Measurements from ENCODE around the gene ARNT2. TPM values are rescaled to one million over a fixed set of nuclear protein-coding genes. Genes with fewer than 3 reads are reported as not detected.

Gene ARNT2
- total RNA-seq, 5 donors from 2014 or later (not counting 1 experiment from before 2014, with no cell fraction given): 0.18 TPM; not detected in 4

- ChIA-PET POLR2A (no interaction called here), CTCF (no interaction called here)
- Mint-ChIP-seq H3K27ac (no peak overlapping the region), H3K4me3 (no peak overlapping the region), H3K4me1 (no peaks in the 10 kb centered on the region), H3K36me3 (no peaks in the 10 kb centered on the region), H3K9me3 (no peaks in the 10 kb centered on the region), H3K27me3 (peaks cover 14 to 16% of the 10 kb centered on the region in 2 donors)
- WGBS (ENCODE audit: insufficient coverage): 94% methylated on average over 4 of the region's 4 CpGs
- Histone ChIP-seq H3K4me1 (ENCODE audit: control insufficient read depth in 1 of 2, extremely low read depth in 1 of 2, insufficient read depth in 2 of 2, low read length in 2 of 2) (no peaks in the 10 kb centered on the region), H3K27me3 (replicated peaks in 1 of 2; ENCODE audit: control insufficient read depth in 2 of 2, extremely low read depth in 1 of 2, insufficient read depth in 2 of 2, low read length in 1 of 2) (peaks cover 0 to 36% of the 10 kb centered on the region in 2 experiments), H3K4me3 (ENCODE audit: control insufficient read depth in 1 of 2, extremely low read depth in 1 of 2, low read length in 1 of 2) (no peak overlapping the region), H3K9me3 (no peaks in the 10 kb centered on the region), H3K27ac (ENCODE audit: low read length) (no peak overlapping the region), H3K36me3 (ENCODE audit: control insufficient read depth in 2 of 2, extremely low read depth in 1 of 2, insufficient read depth in 1 of 2, low read length in 1 of 2) (no peaks in the 10 kb centered on the region)
- ATAC-seq (replicated peaks in 1 of 4) (no peak), DNase-seq (no peak)
Measured at GRCh38 chr15:80444680-80445251, 40.6 kb downstream of the ARNT2 start.

DNA sequence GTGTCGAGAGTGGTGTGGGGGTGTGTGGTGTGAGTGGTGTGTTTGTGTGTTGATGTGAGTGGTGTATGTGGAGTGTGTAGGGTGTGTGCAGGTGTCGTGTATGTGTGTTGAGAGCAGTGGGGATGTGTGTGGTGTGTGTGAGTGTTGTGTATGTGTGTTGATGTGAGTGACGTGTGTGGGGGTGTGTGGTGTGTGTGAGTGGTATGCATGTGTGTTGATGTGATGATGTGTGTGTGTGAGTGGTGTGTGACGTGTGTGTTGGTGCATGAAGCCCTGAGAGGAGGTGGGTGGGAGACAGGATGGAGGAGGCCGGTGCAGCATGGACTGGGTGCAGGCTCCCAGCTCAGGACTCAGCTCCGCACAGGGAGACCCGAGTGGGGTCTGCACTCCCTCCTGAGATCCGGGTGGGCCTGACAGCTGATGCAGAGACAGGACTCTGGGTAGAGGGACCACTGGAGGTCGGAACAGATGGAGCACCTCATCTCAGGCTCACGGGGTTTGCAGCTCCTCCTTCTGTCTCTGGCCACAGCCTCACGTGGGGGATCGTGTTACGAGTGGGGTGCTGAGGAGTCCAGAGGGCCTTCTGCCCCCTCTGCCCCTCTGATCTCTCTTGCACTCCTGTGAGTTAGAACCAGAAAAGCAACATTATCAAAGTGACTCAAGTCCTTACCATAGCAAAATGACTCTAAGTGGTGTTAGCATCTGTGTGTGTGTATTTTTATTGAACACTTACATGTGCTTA lies 41.3 kb downstream of the ARNT2 start:
- no peaks in the 10 kb centered on the region for H3K9me3 Mint-ChIP-seq
- 92% methylated on average over 8 of the region's 13 CpGs for WGBS (ENCODE audit: insufficient coverage)
- no peaks in the 10 kb centered on the region for H3K4me1 Mint-ChIP-seq
- no peak overlapping the region for H3K4me3 Mint-ChIP-seq
- no peaks in the 10 kb centered on the region for H3K36me3 Mint-ChIP-seq
- H3K27ac Mint-ChIP-seq: no peak overlapping the region
- peaks cover 11 to 12% of the 10 kb centered on the region in 2 donors for H3K27me3 Mint-ChIP-seq
- ATAC-seq (replicated peaks in 1 of 4) (no peak), DNase-seq (no peak)
- no peaks in the 10 kb centered on the region for H3K4me1 ChIP-seq (ENCODE audit: control insufficient read depth in 1 of 2, extremely low read depth in 1 of 2, insufficient read depth in 2 of 2, low read length in 2 of 2)
- CTCF ChIA-PET: interaction anchor here in 1 of 2 donors (0.6 kb wide), 1 partner anchor 26 kb away, joined by 3 read pairs; no protein-coding TSS in a partner anchor
- POLR2A ChIA-PET: no interaction called here
- H3K9me3 ChIP-seq: no peaks in the 10 kb centered on the region
- no peaks in the 10 kb centered on the region for H3K36me3 ChIP-seq (ENCODE audit: control insufficient read depth in 2 of 2, extremely low read depth in 1 of 2, insufficient read depth in 1 of 2, low read length in 1 of 2)
- no peak overlapping the region for H3K27ac ChIP-seq (ENCODE audit: low read length)
- peaks cover 0 to 36% of the 10 kb centered on the region in 2 experiments for H3K27me3 ChIP-seq (replicated peaks in 1 of 2; ENCODE audit: control insufficient read depth in 2 of 2, extremely low read depth in 1 of 2, insufficient read depth in 2 of 2, low read length in 1 of 2)
- no peak overlapping the region for H3K4me3 ChIP-seq (ENCODE audit: control insufficient read depth in 1 of 2, extremely low read depth in 1 of 2, low read length in 1 of 2)

GRCh38 chr15:80447077-80447476 lies 42.9 kb downstream of the ARNT2 start:
- DNase-seq (no peak), ATAC-seq (replicated peaks in 1 of 4) (no peak)
- no peaks in the 10 kb centered on the region for H3K4me1 Mint-ChIP-seq
- no peaks in the 10 kb centered on the region for H3K4me1 ChIP-seq (ENCODE audit: control insufficient read depth in 1 of 2, extremely low read depth in 1 of 2, insufficient read depth in 2 of 2, low read length in 2 of 2)
- H3K27me3 Mint-ChIP-seq: peaks cover 1 to 5% of the 10 kb centered on the region in 2 donors
- no peaks in the 10 kb centered on the region for H3K36me3 Mint-ChIP-seq
- POLR2A ChIA-PET: no interaction called here
- H3K27me3 ChIP-seq (replicated peaks in 1 of 2; ENCODE audit: control insufficient read depth in 2 of 2, extremely low read depth in 1 of 2, insufficient read depth in 2 of 2, low read length in 1 of 2): peaks cover 0 to 38% of the 10 kb centered on the region in 2 experiments
- H3K27ac ChIP-seq (ENCODE audit: low read length): no peak overlapping the region
- CTCF ChIA-PET: no interaction called here
- no peak overlapping the region for H3K4me3 ChIP-seq (ENCODE audit: control insufficient read depth in 1 of 2, extremely low read depth in 1 of 2, low read length in 1 of 2)
- no peak overlapping the region for H3K27ac Mint-ChIP-seq
- no peaks in the 10 kb centered on the region for H3K9me3 ChIP-seq
- H3K36me3 ChIP-seq (ENCODE audit: control insufficient read depth in 2 of 2, extremely low read depth in 1 of 2, insufficient read depth in 1 of 2, low read length in 1 of 2): no peaks in the 10 kb centered on the region
- H3K4me3 Mint-ChIP-seq: no peak overlapping the region
- no peaks in the 10 kb centered on the region for H3K9me3 Mint-ChIP-seq

- Mint-ChIP-seq H3K36me3 (no peaks in the 10 kb centered on the region), H3K27ac (no peak overlapping the region), H3K9me3 (no peaks in the 10 kb centered on the region), H3K4me3 (no peak overlapping the region), H3K27me3 (peaks cover 3 to 4% of the 10 kb centered on the region in 2 donors), H3K4me1 (no peaks in the 10 kb centered on the region)
- Histone ChIP-seq H3K4me1 (ENCODE audit: control insufficient read depth in 1 of 2, extremely low read depth in 1 of 2, insufficient read depth in 2 of 2, low read length in 2 of 2) (no peaks in the 10 kb centered on the region), H3K36me3 (ENCODE audit: control insufficient read depth in 2 of 2, extremely low read depth in 1 of 2, insufficient read depth in 1 of 2, low read length in 1 of 2) (no peaks in the 10 kb centered on the region), H3K27ac (ENCODE audit: low read length) (no peak overlapping the region), H3K9me3 (no peaks in the 10 kb centered on the region), H3K4me3 (ENCODE audit: control insufficient read depth in 1 of 2, extremely low read depth in 1 of 2, low read length in 1 of 2) (no peak overlapping the region), H3K27me3 (replicated peaks in 1 of 2; ENCODE audit: control insufficient read depth in 2 of 2, extremely low read depth in 1 of 2, insufficient read depth in 2 of 2, low read length in 1 of 2) (peaks cover 0 to 26% of the 10 kb centered on the region in 2 experiments)
- CTCF ChIA-PET: interaction anchor here in 1 of 2 donors (1.2 kb wide), 1 partner anchor 20 kb away, joined by 4 read pairs; no protein-coding TSS in a partner anchor
- ATAC-seq (replicated peaks in 1 of 4) (no peak), DNase-seq (no peak)
- WGBS (ENCODE audit: insufficient coverage): 78% methylated on average over 3 of the region's 5 CpGs
- POLR2A ChIA-PET: no interaction called here
Measured at GRCh38 chr15:80449825-80450224, 45.6 kb downstream of the ARNT2 start.

DNA sequence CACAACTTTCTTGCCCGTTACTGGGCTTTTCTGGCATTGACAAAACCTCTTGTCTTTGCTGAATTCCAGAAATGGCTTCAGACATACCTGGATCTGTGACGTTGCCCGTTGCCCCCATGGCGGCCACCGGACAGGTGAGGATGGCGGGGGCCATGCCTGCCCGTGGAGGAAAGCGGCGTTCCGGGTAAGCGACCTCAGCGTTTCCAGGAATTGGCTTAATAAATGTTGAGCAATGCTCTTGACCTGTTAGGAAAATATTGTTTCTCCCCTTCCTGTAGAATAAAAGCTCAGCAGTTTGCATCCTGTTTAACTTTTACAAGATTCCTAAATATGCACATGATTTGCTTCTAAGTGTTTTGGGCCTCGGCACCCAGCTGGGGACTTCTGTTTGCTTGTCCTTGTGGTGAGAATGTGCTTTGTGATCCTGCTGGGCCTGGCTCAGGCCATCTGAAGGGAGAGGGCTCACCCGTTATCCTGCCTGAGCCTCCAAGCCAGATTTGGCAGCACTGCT lies 46.7 kb downstream of the ARNT2 start:
- Mint-ChIP-seq H3K27ac (no peak overlapping the region), H3K9me3 (no peaks in the 10 kb centered on the region), H3K4me1 (peaks cover 0 to 5% (median 3%) of the 10 kb centered on the region in 3 donors), H3K27me3 (peaks cover 10 to 12% of the 10 kb centered on the region in 2 donors), H3K36me3 (no peaks in the 10 kb centered on the region), H3K4me3 (no peak overlapping the region)
- Histone ChIP-seq H3K27me3 (replicated peaks in 1 of 2; ENCODE audit: control insufficient read depth in 2 of 2, extremely low read depth in 1 of 2, insufficient read depth in 2 of 2, low read length in 1 of 2) (peaks cover 0 to 24% of the 10 kb centered on the region in 2 experiments), H3K9me3 (no peaks in the 10 kb centered on the region), H3K4me1 (ENCODE audit: control insufficient read depth in 1 of 2, extremely low read depth in 1 of 2, insufficient read depth in 2 of 2, low read length in 2 of 2) (no peaks in the 10 kb centered on the region), H3K36me3 (ENCODE audit: control insufficient read depth in 2 of 2, extremely low read depth in 1 of 2, insufficient read depth in 1 of 2, low read length in 1 of 2) (no peaks in the 10 kb centered on the region), H3K4me3 (ENCODE audit: control insufficient read depth in 1 of 2, extremely low read depth in 1 of 2, low read length in 1 of 2) (no peak overlapping the region), H3K27ac (ENCODE audit: low read length) (no peak overlapping the region)
- ATAC-seq (replicated peaks in 1 of 4) (no peak), DNase-seq (no peak)
- ChIA-PET POLR2A (no interaction called here), CTCF (interaction anchor here in 1 of 2 donors (0.5 to 1.2 kb wide), 2 partner anchors 19 to 1698 kb away, joined by 3 to 4 read pairs; no protein-coding TSS in a partner anchor)
- 83% methylated on average over 5 of the region's 14 CpGs for WGBS (ENCODE audit: insufficient coverage)

DNA sequence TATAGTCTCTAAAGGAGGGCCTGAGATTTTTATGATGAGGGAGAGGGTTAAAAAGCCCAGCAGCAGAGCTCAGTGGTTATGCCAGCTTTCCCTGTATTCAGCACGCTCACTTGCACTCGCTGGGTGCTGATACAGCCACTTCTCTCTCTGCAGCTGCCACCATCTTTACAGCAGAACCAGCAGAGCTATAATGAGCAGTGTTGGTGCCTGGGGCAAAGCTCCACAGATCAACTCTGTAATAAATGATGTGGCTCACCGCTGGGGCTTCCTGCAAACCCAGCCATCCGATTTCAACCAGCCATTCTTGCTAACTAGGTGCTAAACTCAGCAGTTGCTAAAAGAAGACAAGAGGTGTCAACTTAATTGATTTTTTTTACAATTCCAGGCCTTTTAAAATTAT lies 48.0 kb downstream of the ARNT2 start:
- ChIA-PET POLR2A (no interaction called here), CTCF (interaction anchor here in 1 of 2 donors (0.6 kb wide), 1 partner anchor 523 kb away, joined by 10 read pairs; no protein-coding TSS in a partner anchor)
- Histone ChIP-seq H3K9me3 (no peaks in the 10 kb centered on the region), H3K4me3 (ENCODE audit: control insufficient read depth in 1 of 2, extremely low read depth in 1 of 2, low read length in 1 of 2) (no peak overlapping the region), H3K4me1 (ENCODE audit: control insufficient read depth in 1 of 2, extremely low read depth in 1 of 2, insufficient read depth in 2 of 2, low read length in 2 of 2) (no peaks in the 10 kb centered on the region), H3K27ac (ENCODE audit: low read length) (no peak overlapping the region), H3K36me3 (ENCODE audit: control insufficient read depth in 2 of 2, extremely low read depth in 1 of 2, insufficient read depth in 1 of 2, low read length in 1 of 2) (no peaks in the 10 kb centered on the region), H3K27me3 (replicated peaks in 1 of 2; ENCODE audit: control insufficient read depth in 2 of 2, extremely low read depth in 1 of 2, insufficient read depth in 2 of 2, low read length in 1 of 2) (peaks cover 0 to 27% of the 10 kb centered on the region in 2 experiments)
- H3K9me3 Mint-ChIP-seq: no peaks in the 10 kb centered on the region
- WGBS (ENCODE audit: insufficient coverage): 64% methylated on average over 4 of the region's 4 CpGs
- peaks cover 12 to 14% of the 10 kb centered on the region in 2 donors for H3K27me3 Mint-ChIP-seq
- no peak overlapping the region for H3K27ac Mint-ChIP-seq
- peaks cover 0 to 7% (median 4%) of the 10 kb centered on the region in 3 donors for H3K4me1 Mint-ChIP-seq
- H3K36me3 Mint-ChIP-seq: no peaks in the 10 kb centered on the region
- ATAC-seq (replicated peaks in 1 of 4) (no peak), DNase-seq (no peak)
- no peak overlapping the region for H3K4me3 Mint-ChIP-seq
